GM23248 (cell line): ENCODE results near the gene CDX1. TPM values are rescaled to one million over a fixed set of nuclear protein-coding genes. Genes with fewer than 3 reads are reported as not detected.

ENCODE experiments used
- DNase-seq: peaks from one replicate; pipeline ENCODE4 v3.0.0-alpha.2; 2015
- H2AFZ ChIP-seq: fragments of 200-600 bp; sonication (generic); 2 replicates; pipeline ENCODE4 v1.6.1; 2016; ENCODE audit warnings: antibody characterized with exemption
- H3F3A ChIP-seq: fragments of 200-600 bp; sonication (generic); 2 replicates; pipeline ENCODE4 v1.6.1; 2016; ENCODE audit warnings: mild to moderate bottlenecking, antibody characterized with exemption, mixed run types; ENCODE audit not compliant: insufficient read depth
- H3K27ac ChIP-seq: fragments of 200-600 bp; sonication (generic); 2 replicates; pipeline ENCODE4 v1.5.1; 2016; ENCODE audit warnings: mild to moderate bottlenecking
- H3K27me3 ChIP-seq: fragments of 200-600 bp; sonication (generic); replicated peaks from 2 replicates; pipeline ENCODE4 v1.6.1; 2016; ENCODE audit warnings: mild to moderate bottlenecking; ENCODE audit not compliant: insufficient read depth
- H3K36me3 ChIP-seq: fragments of 200-600 bp; sonication (generic); 2 replicates; pipeline ENCODE4 v1.6.1; 2016; ENCODE audit warnings: low read depth, mild to moderate bottlenecking
- H3K4me1 ChIP-seq: fragments of 200-600 bp; sonication (generic); 2 replicates; pipeline ENCODE4 v1.6.1; 2016; ENCODE audit warnings: mild to moderate bottlenecking; ENCODE audit not compliant: insufficient read depth
- H3K4me2 ChIP-seq: fragments of 200-600 bp; sonication (generic); one replicate; pipeline ENCODE4 v1.6.1; 2016; ENCODE audit warnings: mild to moderate bottlenecking; ENCODE audit not compliant: unreplicated experiment
- H3K4me3 ChIP-seq: fragments of 200-600 bp; sonication (generic); 2 replicates; pipeline ENCODE4 v1.5.1; 2016; ENCODE audit warnings: mild to moderate bottlenecking
- H3K79me2 ChIP-seq: fragments of 200-600 bp; sonication (generic); 2 replicates; pipeline ENCODE4 v1.6.1; 2016; ENCODE audit warnings: mild to moderate bottlenecking; ENCODE audit not compliant: insufficient read depth
- H3K9ac ChIP-seq: fragments of 200-600 bp; sonication (generic); 2 replicates; pipeline ENCODE4 v1.6.1; 2016; ENCODE audit warnings: mild to moderate bottlenecking
- H3K9me2 ChIP-seq: fragments of 200-600 bp; sonication (generic); 2 replicates; pipeline ENCODE4 v1.6.1; 2016; ENCODE audit warnings: mixed run types, mild to moderate bottlenecking, moderate library complexity; ENCODE audit not compliant: insufficient read depth
- H3K9me3 ChIP-seq: fragments of 200-600 bp; sonication (generic); one replicate; pipeline ENCODE4 v1.6.1; 2017; ENCODE audit warnings: low read depth
- H4K20me1 ChIP-seq: fragments of 200-600 bp; sonication (generic); 2 replicates; pipeline ENCODE4 v1.6.0; 2016; ENCODE audit not compliant: insufficient read depth
- EZH2 ChIP-seq: fragments of 200-600 bp; sonication (generic); IDR thresholded peaks from 2 replicates; pipeline ENCODE4 v1.6.1; 2018; ENCODE audit warnings: antibody characterized with exemption, mild to moderate bottlenecking; ENCODE audit not compliant: insufficient read depth, poor library complexity, severe bottlenecking
- EZH2phosphoT487 ChIP-seq: fragments of 200-600 bp; sonication (generic); IDR thresholded peaks from 2 replicates; pipeline ENCODE4 v1.6.1; 2018; ENCODE audit warnings: antibody characterized with exemption, moderate library complexity, mild to moderate bottlenecking, low read depth; ENCODE audit not compliant: insufficient read depth
- WGBS, 2 experiments: methylation state at CpG; one replicate each; pipeline ENCODE4 v1.1.6; 2015 to 2017; ENCODE audit warnings: low lambda C conversion rate in 2 of 2, low coverage in 1 of 2; ENCODE audit errors: missing lambda C conversion rate in 2 of 2; 5-methylcytosine and 5-hydroxymethylcytosine counted together
- in situ Hi-C: fragments of 300-500 bp; cut with MboI; formaldehyde crosslinking; loops from 2 replicates; pipeline ENCODE4 v1.15.0; 2020
- polyA plus RNA-seq: library from polyadenylated mRNA; unstranded; fragments of >200 nt; fragmentation: Nextera tagmentation; extraction: Ambion mirVana; gene quantifications from 2 replicates; pipeline ENCODE4 v1.2.1, GENCODE V29; 2016
- total RNA-seq: library from RNA; depleted of rRNA; stranded (reverse); fragments of >200 nt; shearing (Covaris generic); gene quantifications from 2 replicates; pipeline ENCODE4 v1.2.3, GENCODE V29; 2014

Gene CDX1
- total and polyA plus RNA-seq, 2 experiments from 2014 or later = not detected

GRCh38 chr5:150139334-150139733, 27.2 kb upstream of the CDX1 start:
- Histone ChIP-seq H3K36me3 (peaks cover 5% of the 10 kb centered on the region; the same call in 1 of the 2 replicates), H3K4me2 (peak overlapping the region; percentile 74), H3K9me2 (no peaks in the 10 kb centered on the region), H2AFZ (no peak overlapping the region), H3K4me3 (0 out of 2 replicates have a peak overlapping the region, but pooled peaks have one; percentile 21), H3K27me3 (no peaks in the 10 kb centered on the region), H3K9me3 (no peaks in the 10 kb centered on the region), H3K4me1 (peaks cover 71% of the 10 kb centered on the region), H3F3A (peaks cover 40% of the 10 kb centered on the region), H3K27ac (peak overlapping the region; percentile 94), H3K79me2 (peaks cover 55% of the 10 kb centered on the region), H4K20me1 (no peaks in the 10 kb centered on the region), H3K9ac (peak overlapping the region; percentile 79)
- DNase-seq = peak; percentile 67
- WGBS, 2 experiments = 33 to 41% methylated on average over 6 of the region's 6 CpGs
- no peak for TF ChIP-seq EZH2
- no peak for TF ChIP-seq EZH2phosphoT487
- in situ Hi-C loops = no loop called here

- Histone ChIP-seq H3F3A (peaks cover 53% of the 10 kb centered on the region), H3K36me3 (no peaks in the 10 kb centered on the region), H3K9me3 (no peaks in the 10 kb centered on the region), H3K4me2 (no peak overlapping the region), H3K9me2 (no peaks in the 10 kb centered on the region), H2AFZ (no peak overlapping the region), H3K79me2 (peaks cover 65% of the 10 kb centered on the region), H3K4me1 (peaks cover 86% of the 10 kb centered on the region), H3K9ac (peak overlapping the region; percentile 79), H3K4me3 (no peak overlapping the region), H3K27ac (peak overlapping the region; percentile 94), H4K20me1 (no peaks in the 10 kb centered on the region), H3K27me3 (no peaks in the 10 kb centered on the region)
- in situ Hi-C loops = no loop called here
- DNase-seq = peak; percentile 36
- WGBS, 2 experiments = 46 to 54% methylated on average over 10 to 11 of the region's 11 CpGs
- TF ChIP-seq EZH2 = no peak
- TF ChIP-seq EZH2phosphoT487 = no peak
These were observed 25.7 kb upstream of the CDX1 start for GRCh38 chr5:150140830-150141229.

GRCh38 chr5:150141544-150142184, 24.9 kb upstream of the CDX1 start:
- Histone ChIP-seq H3K4me3 (no peak overlapping the region), H3K79me2 (peaks cover 74% of the 10 kb centered on the region), H2AFZ (no peak overlapping the region), H3K27ac (peak overlapping the region; percentile 94), H3K27me3 (no peaks in the 10 kb centered on the region), H3K4me2 (no peak overlapping the region), H3K9ac (peak overlapping the region; percentile 79), H3F3A (peaks cover 61% of the 10 kb centered on the region), H3K36me3 (no peaks in the 10 kb centered on the region), H3K9me2 (no peaks in the 10 kb centered on the region), H3K4me1 (peaks cover 90% of the 10 kb centered on the region), H3K9me3 (no peaks in the 10 kb centered on the region), H4K20me1 (no peaks in the 10 kb centered on the region)
- 63 to 65% methylated on average over 9 of the region's 9 CpGs for WGBS, 2 experiments
- in situ Hi-C loops = no loop called here
- peak; percentile 70 for DNase-seq
- TF ChIP-seq EZH2 = no peak
- no peak for TF ChIP-seq EZH2phosphoT487

- Histone ChIP-seq H3K36me3 (no peaks in the 10 kb centered on the region), H3K9me3 (no peaks in the 10 kb centered on the region), H3K4me2 (peak overlapping the region; percentile 61), H3K27ac (peak overlapping the region; percentile 94), H3K27me3 (no peaks in the 10 kb centered on the region), H3K79me2 (peaks cover 74% of the 10 kb centered on the region), H3K9me2 (no peaks in the 10 kb centered on the region), H4K20me1 (no peaks in the 10 kb centered on the region), H3K9ac (peak overlapping the region; percentile 79), H3K4me3 (no peak overlapping the region), H2AFZ (no peak overlapping the region), H3F3A (peaks cover 64% of the 10 kb centered on the region), H3K4me1 (peaks cover 83% of the 10 kb centered on the region)
- no peak for DNase-seq
- 59 to 60% methylated on average over 14 of the region's 14 CpGs for WGBS, 2 experiments
- in situ Hi-C loops = no loop called here
- TF ChIP-seq EZH2phosphoT487 = no peak
- TF ChIP-seq EZH2 = no peak
These were observed 24.2 kb upstream of the CDX1 start for GRCh38 chr5:150142185-150142958.
